ENCODE results near the gene APOA4.
A peak's percentile ranks its signal among the peaks of the same experiment; 100 is the strongest.

Gene APOA4

DNA sequence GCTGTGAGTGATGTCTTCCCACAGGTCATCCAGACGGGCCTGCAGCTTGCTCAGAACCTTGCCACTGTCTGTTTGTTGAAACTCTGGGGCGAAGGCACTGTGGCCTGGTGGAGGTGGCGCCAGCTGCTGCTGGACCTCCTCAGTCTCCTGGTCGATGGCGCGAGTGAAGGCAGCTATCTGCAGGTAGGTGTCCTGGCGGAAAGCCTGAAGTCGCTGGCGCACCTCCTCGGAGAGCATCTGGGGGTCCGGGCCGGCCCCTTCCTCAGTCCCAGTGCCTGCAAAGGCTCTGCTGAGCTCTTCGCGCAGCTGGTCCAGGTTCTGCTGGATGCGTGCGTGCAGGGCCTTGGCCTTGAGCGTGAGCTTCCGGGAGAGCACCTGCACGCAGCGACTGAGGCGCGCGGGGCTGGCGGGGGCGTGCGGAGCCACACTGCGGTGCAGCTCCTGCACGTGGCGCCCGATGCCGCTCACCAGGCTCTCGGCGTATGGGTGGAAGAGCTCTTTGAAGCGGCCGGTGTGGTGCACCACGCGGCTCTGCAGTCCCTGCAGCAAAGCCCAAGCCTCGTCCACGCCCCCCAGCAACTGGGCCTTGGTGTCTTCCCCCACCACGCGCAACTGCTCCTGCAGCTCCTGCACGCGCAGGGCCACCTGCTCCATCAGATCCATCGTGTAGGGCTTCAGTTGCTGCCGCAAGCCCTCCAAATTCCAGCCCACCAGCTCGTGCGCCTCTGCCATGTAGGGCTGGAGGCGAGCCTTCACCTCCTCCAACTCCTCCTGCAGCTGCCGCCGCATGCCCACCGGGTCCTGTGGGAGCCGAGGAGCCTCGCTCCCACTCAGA is 32.7 kb downstream of the APOA4 start:
- no peak for DNase-seq (ENCODE audit: low read depth)
- H3K4me3 ChIP-seq (ENCODE audit: low read depth, low read length): no peak overlapping the region
- TF ChIP-seq, protein P1, sequence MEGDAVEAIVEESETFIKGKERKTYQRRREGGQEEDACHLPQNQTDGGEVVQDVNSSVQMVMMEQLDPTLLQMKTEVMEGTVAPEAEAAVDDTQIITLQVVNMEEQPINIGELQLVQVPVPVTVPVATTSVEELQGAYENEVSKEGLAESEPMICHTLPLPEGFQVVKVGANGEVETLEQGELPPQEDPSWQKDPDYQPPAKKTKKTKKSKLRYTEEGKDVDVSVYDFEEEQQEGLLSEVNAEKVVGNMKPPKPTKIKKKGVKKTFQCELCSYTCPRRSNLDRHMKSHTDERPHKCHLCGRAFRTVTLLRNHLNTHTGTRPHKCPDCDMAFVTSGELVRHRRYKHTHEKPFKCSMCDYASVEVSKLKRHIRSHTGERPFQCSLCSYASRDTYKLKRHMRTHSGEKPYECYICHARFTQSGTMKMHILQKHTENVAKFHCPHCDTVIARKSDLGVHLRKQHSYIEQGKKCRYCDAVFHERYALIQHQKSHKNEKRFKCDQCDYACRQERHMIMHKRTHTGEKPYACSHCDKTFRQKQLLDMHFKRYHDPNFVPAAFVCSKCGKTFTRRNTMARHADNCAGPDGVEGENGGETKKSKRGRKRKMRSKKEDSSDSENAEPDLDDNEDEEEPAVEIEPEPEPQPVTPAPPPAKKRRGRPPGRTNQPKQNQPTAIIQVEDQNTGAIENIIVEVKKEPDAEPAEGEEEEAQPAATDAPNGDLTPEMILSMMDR (IDR thresholded peaks at IDR 0.05; ENCODE audit: insufficient read depth, low read depth, low read length, missing control alignments): no peak

DNA sequence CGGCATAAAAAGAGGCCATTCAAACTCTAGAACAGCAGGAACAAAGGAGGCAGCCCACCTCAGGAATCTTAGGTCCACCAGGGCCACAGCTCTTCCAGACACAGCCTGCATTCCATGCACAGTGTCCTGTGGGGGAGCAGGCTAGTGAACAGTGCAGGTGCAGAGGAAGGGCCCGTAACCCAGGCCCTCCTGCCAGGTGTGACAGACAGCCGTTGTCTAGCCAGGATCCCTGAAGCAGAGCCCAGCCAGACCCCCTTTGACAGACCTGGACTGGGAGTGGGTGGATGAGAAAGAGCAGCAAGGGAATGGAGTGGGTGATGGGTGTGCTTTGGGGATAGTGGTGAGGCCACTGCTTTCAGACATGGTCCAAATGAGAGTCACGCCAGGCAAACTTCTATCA is 34.1 kb downstream of the APOA4 start:
- H3K4me3 ChIP-seq (ENCODE audit: low read depth, low read length): no peak overlapping the region
- no peak for DNase-seq (ENCODE audit: low read depth)
- TF ChIP-seq, protein P1 (IDR thresholded peaks at IDR 0.05; ENCODE audit: insufficient read depth, low read depth, low read length, missing control alignments): no peak

DNA sequence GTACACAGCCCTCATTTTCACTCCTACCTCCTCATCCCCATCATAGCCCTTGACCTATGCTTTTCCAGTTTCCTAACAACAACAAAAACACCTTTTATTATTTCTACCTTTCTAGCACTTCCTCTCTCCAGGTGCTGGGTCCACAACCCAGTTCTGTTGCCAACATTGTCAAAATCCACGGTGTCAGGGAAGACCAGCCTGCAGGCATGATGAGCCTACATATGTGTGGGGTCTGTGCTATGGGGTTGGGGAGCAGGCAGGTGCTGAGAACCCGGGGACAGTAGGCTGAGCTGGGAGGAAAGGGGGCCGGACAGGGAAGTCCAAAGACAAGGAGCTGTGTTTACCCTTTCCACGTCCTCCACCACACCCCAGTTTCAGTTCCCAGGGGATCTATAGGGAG is 34.6 kb downstream of the APOA4 start:
- DNase-seq (ENCODE audit: low read depth): no peak
- TF ChIP-seq, protein P1 (IDR thresholded peaks at IDR 0.05; ENCODE audit: insufficient read depth, low read depth, low read length, missing control alignments): no peak
- H3K4me3 ChIP-seq (ENCODE audit: low read depth, low read length): peak overlapping the region; percentile 87

DNA sequence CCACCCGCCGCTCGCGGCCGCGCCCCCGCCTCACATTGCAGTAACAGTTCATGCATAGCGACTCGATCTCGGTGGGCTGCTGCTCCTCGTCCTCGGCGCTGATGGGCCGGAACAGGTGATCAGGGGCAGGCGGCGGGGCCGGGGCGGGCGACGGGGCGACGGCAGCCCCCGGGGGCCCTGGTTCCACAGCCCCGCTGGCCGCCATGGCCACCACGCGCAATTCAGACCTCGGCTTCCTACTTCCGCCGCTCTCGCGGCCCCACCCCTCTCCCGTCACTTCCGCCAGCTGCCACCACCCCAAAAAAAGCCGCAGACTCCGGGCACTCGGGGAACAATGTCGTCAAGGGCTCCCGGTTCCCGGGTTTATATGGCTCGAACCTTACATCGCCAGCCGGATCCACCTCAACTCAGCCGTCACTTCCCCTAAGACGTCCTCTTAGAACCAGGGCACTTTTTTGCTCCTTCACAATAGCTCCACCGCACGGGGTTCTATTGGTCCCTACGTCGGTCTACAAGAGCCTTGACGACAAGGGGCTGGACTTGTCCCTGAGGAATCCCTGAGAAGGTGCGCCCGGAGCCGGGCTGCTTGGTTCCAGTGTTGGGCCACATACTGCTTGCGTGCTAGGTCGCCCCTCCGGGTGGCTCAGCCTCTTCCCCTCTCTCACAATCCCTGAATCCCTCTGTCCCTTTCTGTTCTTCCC is 35.2 kb downstream of the APOA4 start, which contains the start of gene ZPR1:
ZPR1 (minus strand) TSS at position 238 of the 701 bp plus-strand sequence; CDS start at position 205, 33 bp downstream.
- peak; percentile 76 for DNase-seq (ENCODE audit: low read depth)
- peak within 1 kb of the TSS; percentile 87 for H3K4me3 ChIP-seq (ENCODE audit: low read depth, low read length)
- TF ChIP-seq, protein P1 (IDR thresholded peaks at IDR 0.05; ENCODE audit: insufficient read depth, low read depth, low read length, missing control alignments): no peak

DNA sequence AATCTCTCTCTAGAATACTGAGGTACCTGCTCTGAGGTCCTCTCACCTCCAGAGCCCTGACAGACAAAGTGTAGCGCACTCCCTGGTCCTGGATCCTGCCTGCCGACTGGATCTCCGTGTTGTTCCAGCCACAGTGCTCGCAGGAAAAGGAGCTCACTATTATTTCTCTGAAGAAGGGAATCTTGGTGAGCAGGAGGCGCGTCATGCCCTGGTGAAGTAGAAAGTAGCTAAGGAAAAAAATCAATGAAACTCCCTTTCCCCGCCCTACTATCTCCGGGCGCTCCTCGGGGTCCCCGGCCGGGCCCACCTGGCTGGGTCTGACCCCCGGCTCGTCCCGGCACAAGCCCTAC is 35.7 kb downstream of the APOA4 start:
- no peak for DNase-seq (ENCODE audit: low read depth)
- TF ChIP-seq, protein P1 (IDR thresholded peaks at IDR 0.05; ENCODE audit: insufficient read depth, low read depth, low read length, missing control alignments): no peak

DNA sequence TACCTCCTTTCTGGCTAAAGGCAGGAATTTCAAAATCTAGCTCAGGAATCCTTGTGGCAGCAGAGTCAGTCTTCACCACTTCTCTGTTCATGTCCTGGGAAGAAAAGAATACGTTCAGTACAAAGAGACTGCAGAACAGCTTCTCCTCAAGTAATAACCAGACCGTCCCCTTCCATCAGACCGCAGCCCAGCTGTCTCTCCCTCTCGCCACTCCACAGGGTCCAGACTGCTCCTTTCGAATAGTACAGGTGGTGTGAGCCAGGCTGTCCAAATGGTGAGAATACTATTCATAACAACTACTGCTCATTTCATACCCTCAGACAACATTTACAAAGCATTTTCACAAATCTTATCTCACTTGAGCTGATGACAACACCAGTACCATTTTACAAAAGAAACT is 36.1 kb downstream of the APOA4 start:
- no peak for DNase-seq (ENCODE audit: low read depth)
- peak overlapping the region; percentile 87 for H3K4me3 ChIP-seq (ENCODE audit: low read depth, low read length)
- TF ChIP-seq, protein P1 (IDR thresholded peaks at IDR 0.05; ENCODE audit: insufficient read depth, low read depth, low read length, missing control alignments): no peak

More for the DNA sequence above, 35.7 kb downstream of the APOA4 start:
- H3K4me3 ChIP-seq (ENCODE audit: low read depth, low read length): peak overlapping the region; percentile 87

Data from GM12865 (cell line).